ENCODE results near the gene ATF6. TPM values are rescaled to one million over a fixed set of nuclear protein-coding genes. Genes with fewer than 3 reads are reported as not detected.

Gene ATF6
- total and polyA plus RNA-seq, 2 of the 4 experiments (the other 2 are of a cell fraction) = 12.2 to 17.6 TPM

GRCh38 chr1:161844696-161845095 is 78.6 kb downstream of the ATF6 start:
- Histone ChIP-seq H3K79me1 (ENCODE audit: low read depth in 1 of 2, low read length in 2 of 2) (0 out of 4 replicates have a peak, but pooled peaks cover 0 to 3% of the 10 kb centered on the region in 2 experiments), H3K27me3 (ENCODE audit: control insufficient read depth, insufficient read depth, low read length) (no peaks in the 10 kb centered on the region), H4K8ac (ENCODE audit: low read depth in 2 of 2, low read length in 2 of 2) (no peak overlapping the region), H3K18ac (ENCODE audit: low read depth, low read length) (no peak overlapping the region), H3K4me1 (ENCODE audit: control insufficient read depth, insufficient read depth, low read length) (peaks cover 5% of the 10 kb centered on the region), H2AK5ac (ENCODE audit: low read depth, low read length) (no peak overlapping the region), H3K4me3 (ENCODE audit: insufficient read depth, low read depth, low read length) (no peak overlapping the region), H3K9me1 (ENCODE audit: insufficient read depth, low read length) (no peaks in the 10 kb centered on the region), H3K14ac (replicated peaks; ENCODE audit: low read depth, low read length) (no peak overlapping the region), H3K23ac (ENCODE audit: low read depth, low read length) (no peak overlapping the region), H3K4me2 (ENCODE audit: low read depth, low read length) (no peak overlapping the region), H2AK9ac (replicated peaks; ENCODE audit: low read depth, low read length, poor library complexity) (no peak overlapping the region), H2AFZ (replicated peaks; ENCODE audit: low read length, poor library complexity) (no peak overlapping the region), H3K27ac (ENCODE audit: insufficient read depth, low read length) (no peak overlapping the region), H3K36me3 (ENCODE audit: control insufficient read depth, insufficient read depth, low read length) (no peaks in the 10 kb centered on the region), H3K4ac (ENCODE audit: low read depth, low read length) (no peak overlapping the region), H3K56ac (ENCODE audit: extremely low read depth, insufficient read depth, low read length) (no peak overlapping the region), H4K20me1 (ENCODE audit: insufficient read depth, low read length) (no peaks in the 10 kb centered on the region), H2BK120ac (ENCODE audit: low read depth, low read length) (no peak overlapping the region), H2BK20ac (ENCODE audit: low read depth, low read length) (no peak overlapping the region), H2BK15ac (ENCODE audit: low read depth, low read length) (no peak overlapping the region), H2BK5ac (ENCODE audit: low read depth, low read length, poor library complexity, severe bottlenecking) (no peak overlapping the region), H3K9me3 (ENCODE audit: control insufficient read depth, insufficient read depth, low read length) (no peaks in the 10 kb centered on the region), H3K9ac (ENCODE audit: low read depth, low read length) (no peak overlapping the region), H4K5ac (ENCODE audit: low read depth, low read length) (no peak overlapping the region), H4K91ac (ENCODE audit: insufficient read depth, low read depth, low read length) (no peak overlapping the region)
- DNase-seq (no peak), ATAC-seq (ENCODE audit: low read depth) (no peak)
- BruUV-seq (replicated peaks) = no TSS peak
- intact Hi-C loops (cut with micrococcal nuclease) (no loop called here), in situ Hi-C loops (cut with MboI; ENCODE audit: low sequenced_read_pairs) (no loop called here), dilution Hi-C loops (cut with HindIII; ENCODE audit: low sequenced_read_pairs, unreplicated experiment) (no loop called here)
- TF ChIP-seq RAD21 (IDR thresholded peaks at IDR 0.05; ENCODE audit: low read length) (no peak), MAFK (IDR thresholded peaks at IDR 0.05; ENCODE audit: low read depth, low read length) (no peak), MAZ (IDR thresholded peaks at IDR 0.05; ENCODE audit: borderline replicate concordance, low read depth, low read length) (no peak), FOS (IDR thresholded peaks at IDR 0.05; ENCODE audit: low read depth, low read length) (no peak), CEBPB (IDR thresholded peaks at IDR 0.05; ENCODE audit: low read depth, low read length) (no peak), USF2 (IDR thresholded peaks at IDR 0.05; ENCODE audit: low read depth, low read length) (no peak), MXI1 (IDR thresholded peaks at IDR 0.05; ENCODE audit: borderline replicate concordance, low read depth, low read length) (no peak), BHLHE40 (IDR thresholded peaks at IDR 0.05; ENCODE audit: low read depth, low read length) (no peak), RFX5 (IDR thresholded peaks at IDR 0.05; ENCODE audit: low read depth, low read length) (no peak), RCOR1 (IDR thresholded peaks at IDR 0.05; ENCODE audit: insufficient replicate concordance, low read length) (no peak), CTCF (conservative IDR thresholded peaks at IDR 0.05; ENCODE audit: low read depth, low read length) (no peak), SMC3 (IDR thresholded peaks at IDR 0.05; ENCODE audit: low read depth, low read length) (no peak), NFE2L2 (IDR thresholded peaks at IDR 0.05; ENCODE audit: low read depth, low read length) (no peak), POLR2A (IDR thresholded peaks at IDR 0.05; ENCODE audit: low read depth, low read length) (no peak), CHD1 (IDR thresholded peaks at IDR 0.05; ENCODE audit: low read depth, low read length) (no peak)
- TF ChIP-seq, protein P1, sequence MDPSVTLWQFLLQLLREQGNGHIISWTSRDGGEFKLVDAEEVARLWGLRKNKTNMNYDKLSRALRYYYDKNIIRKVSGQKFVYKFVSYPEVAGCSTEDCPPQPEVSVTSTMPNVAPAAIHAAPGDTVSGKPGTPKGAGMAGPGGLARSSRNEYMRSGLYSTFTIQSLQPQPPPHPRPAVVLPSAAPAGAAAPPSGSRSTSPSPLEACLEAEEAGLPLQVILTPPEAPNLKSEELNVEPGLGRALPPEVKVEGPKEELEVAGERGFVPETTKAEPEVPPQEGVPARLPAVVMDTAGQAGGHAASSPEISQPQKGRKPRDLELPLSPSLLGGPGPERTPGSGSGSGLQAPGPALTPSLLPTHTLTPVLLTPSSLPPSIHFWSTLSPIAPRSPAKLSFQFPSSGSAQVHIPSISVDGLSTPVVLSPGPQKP (IDR thresholded peaks at IDR 0.05; ENCODE audit: borderline replicate concordance, low read depth, low read length) = no peak
- ChIA-PET CTCF (no interaction called here), POLR2A (ENCODE audit: unreplicated experiment) (no interaction called here)
